IPS DF 6.9 (cell line): ENCODE measurements around the gene SDK1.
"Not testable (repeated sequence)": the region's sequence is repeated elsewhere in the genome, so short reads cannot be mapped to it uniquely, and the experiment has no call there.

ENCODE experiments used
- DNase-seq: peaks from one replicate; pipeline ENCODE4 v3.0.0-alpha.2; 2013; ENCODE audit warnings: low read depth, low spot score
- H3K27ac ChIP-seq: one replicate; pipeline ENCODE4 v1.5.1; 2013; ENCODE audit warnings: low read length, control low read depth
- H3K27me3 ChIP-seq: 2 replicates; pipeline ENCODE4 v1.6.1; 2013; ENCODE audit warnings: mild to moderate bottlenecking, low read length; ENCODE audit not compliant: control insufficient read depth, insufficient read depth
- H3K36me3 ChIP-seq: 2 replicates; pipeline ENCODE4 v1.6.1; 2013; ENCODE audit warnings: low read length; ENCODE audit not compliant: control insufficient read depth, insufficient read depth
- H3K4me1 ChIP-seq: 2 replicates; pipeline ENCODE4 v1.6.1; 2013; ENCODE audit warnings: low read length; ENCODE audit not compliant: control insufficient read depth, insufficient read depth
- H3K4me3 ChIP-seq: 2 replicates; pipeline ENCODE4 v1.5.1; 2013; ENCODE audit warnings: mild to moderate bottlenecking, low read length
- H3K9me3 ChIP-seq: 2 replicates; pipeline ENCODE4 v1.6.1; 2013; ENCODE audit warnings: low read length, inconsistent platforms; ENCODE audit not compliant: control insufficient read depth, insufficient read depth
- WGBS: extraction: QIAGEN DNeasy Blood & Tissue Kit; methylation state at CpG from one replicate; pipeline ENCODE4 v1.1.7; 2013; ENCODE audit warnings: mixed read lengths, missing lambda C conversion rate; ENCODE audit not compliant: insufficient read length, insufficient coverage; 5-methylcytosine and 5-hydroxymethylcytosine counted together

The SDK1 gene

DNA sequence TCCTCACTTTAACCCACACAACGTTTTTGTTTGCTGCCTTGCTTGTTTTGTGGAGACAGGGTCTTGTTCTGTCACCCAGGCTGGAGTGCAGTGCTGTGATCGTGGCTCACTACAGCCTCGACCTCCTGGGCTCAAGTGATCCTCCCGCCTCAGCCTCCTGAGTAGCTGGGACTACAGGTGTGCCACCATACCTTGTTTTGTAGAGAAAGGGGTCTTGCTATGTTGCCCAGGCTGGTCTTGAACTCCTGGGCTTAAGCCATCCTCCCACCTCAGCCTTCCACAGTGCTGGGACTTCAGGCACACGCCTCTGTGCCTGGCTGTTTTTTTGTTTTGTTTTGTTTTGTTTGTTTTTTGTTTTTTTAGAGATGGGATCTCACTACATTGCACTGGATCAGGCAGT lies 935.8 kb downstream of the SDK1 start:
- not testable (repeated sequence) for H3K27ac ChIP-seq, H3K27me3 ChIP-seq, H3K36me3 ChIP-seq, H3K4me3 ChIP-seq, H3K9me3 ChIP-seq, H3K4me1 ChIP-seq, DNase-seq
- WGBS, result no CpG with 5 or more reads among the region's 5 CpGs

DNA sequence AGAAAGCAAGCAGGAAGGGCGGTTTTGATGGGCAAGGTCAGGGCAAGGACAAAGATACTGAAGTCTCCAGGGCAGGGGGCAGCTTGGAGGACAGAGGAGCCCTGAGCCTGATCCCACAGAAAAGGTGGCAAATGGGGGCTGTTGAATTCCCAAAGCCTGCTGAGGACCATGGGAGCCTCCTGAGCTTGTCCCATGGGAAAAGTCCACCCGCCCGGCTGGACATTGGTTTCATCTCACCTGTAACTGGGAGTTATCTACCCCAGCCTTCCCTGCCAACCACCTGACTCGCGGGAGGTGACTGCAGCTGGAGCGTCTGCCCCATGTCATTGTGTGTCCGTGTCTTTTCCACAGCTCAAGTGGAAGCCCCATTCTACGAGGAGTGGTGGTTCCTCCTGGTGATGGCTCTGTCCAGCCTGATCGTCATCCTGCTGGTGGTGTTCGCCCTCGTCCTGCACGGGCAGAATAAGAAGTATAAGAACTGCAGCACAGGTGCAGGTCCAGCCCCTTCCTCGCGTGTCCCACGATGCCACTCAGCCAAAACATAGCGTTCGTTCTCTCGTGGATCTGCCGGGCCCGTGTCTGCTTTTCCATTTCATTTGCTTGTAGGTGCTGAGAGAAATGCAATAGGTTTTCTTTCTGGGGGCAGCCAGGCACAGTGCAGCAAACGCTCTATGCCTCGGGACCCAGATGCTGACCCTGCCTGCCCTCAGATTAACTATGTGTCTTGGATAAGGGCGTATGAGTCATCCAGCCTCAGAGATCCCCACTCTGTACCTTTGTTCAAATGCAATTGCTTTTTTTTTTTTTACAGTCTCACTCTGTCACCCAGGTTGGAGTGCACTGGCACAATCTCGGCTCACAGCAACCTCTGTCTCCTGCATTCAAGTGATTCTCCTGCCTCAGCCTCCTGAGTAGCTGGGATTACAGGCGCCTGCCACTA lies 936.5 kb downstream of the SDK1 start:
- no peaks in the 10 kb centered on the region for H3K27me3 ChIP-seq
- no peak overlapping the region for H3K27ac ChIP-seq
- no peaks in the 10 kb centered on the region for H3K9me3 ChIP-seq
- peaks cover 5% of the 10 kb centered on the region for H3K4me1 ChIP-seq
- H3K4me3 ChIP-seq, result no peak overlapping the region
- H3K36me3 ChIP-seq, result no peaks in the 10 kb centered on the region
- no peak for DNase-seq
- WGBS, result no CpG with 5 or more reads among the region's 25 CpGs

DNA sequence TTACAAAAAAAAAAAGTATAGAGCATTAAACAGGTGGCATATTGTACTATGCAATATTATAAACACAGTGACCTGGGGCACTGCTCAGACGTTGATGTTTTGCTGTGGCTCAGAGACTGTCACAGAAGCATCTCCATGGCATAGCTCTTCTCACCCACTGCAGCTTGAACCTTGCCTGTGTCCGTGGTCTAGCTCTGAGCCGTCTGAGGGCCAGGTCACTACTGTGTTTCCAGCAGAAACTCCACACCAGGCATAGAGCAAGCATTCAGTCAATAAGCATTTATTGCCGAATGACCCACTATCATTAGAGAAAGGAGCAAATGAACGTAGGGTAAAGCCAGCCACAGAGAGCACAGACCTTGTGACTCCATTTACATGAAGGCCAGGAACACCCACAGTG lies 937.8 kb downstream of the SDK1 start:
- no peaks in the 10 kb centered on the region for H3K9me3 ChIP-seq
- H3K4me3 ChIP-seq, result no peak overlapping the region
- WGBS, result no CpG with 5 or more reads among the region's 5 CpGs
- no peaks in the 10 kb centered on the region for H3K36me3 ChIP-seq
- H3K27ac ChIP-seq, result no peak overlapping the region
- H3K4me1 ChIP-seq, result peaks cover 5% of the 10 kb centered on the region
- DNase-seq, result no peak
- H3K27me3 ChIP-seq, result no peaks in the 10 kb centered on the region

DNA sequence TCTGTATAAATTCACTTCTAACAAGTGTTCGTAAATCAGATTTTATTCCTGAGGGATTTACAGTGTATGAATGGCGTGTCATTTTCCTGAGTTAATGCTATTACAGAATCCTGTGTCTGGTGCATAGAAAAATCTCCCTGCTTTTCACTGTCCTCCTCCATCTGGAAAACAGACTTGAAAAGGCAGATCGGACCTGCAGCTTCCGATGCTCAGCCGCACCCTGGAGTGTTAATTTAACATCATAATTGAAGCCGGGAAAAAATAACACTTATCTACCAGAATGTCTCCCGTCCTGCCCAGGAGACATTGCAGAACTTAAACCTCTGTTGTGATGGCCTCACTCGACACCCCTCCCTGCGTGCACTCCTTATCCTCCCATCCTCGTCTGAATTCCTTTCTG lies 939.0 kb downstream of the SDK1 start:
- Histone ChIP-seq H3K4me3 (no peak overlapping the region), H3K4me1 (peaks cover 5% of the 10 kb centered on the region), H3K27me3 (no peaks in the 10 kb centered on the region), H3K36me3 (no peaks in the 10 kb centered on the region), H3K9me3 (no peaks in the 10 kb centered on the region), H3K27ac (no peak overlapping the region)
- no CpG with 5 or more reads among the region's 10 CpGs for WGBS
- DNase-seq, result no peak

DNA sequence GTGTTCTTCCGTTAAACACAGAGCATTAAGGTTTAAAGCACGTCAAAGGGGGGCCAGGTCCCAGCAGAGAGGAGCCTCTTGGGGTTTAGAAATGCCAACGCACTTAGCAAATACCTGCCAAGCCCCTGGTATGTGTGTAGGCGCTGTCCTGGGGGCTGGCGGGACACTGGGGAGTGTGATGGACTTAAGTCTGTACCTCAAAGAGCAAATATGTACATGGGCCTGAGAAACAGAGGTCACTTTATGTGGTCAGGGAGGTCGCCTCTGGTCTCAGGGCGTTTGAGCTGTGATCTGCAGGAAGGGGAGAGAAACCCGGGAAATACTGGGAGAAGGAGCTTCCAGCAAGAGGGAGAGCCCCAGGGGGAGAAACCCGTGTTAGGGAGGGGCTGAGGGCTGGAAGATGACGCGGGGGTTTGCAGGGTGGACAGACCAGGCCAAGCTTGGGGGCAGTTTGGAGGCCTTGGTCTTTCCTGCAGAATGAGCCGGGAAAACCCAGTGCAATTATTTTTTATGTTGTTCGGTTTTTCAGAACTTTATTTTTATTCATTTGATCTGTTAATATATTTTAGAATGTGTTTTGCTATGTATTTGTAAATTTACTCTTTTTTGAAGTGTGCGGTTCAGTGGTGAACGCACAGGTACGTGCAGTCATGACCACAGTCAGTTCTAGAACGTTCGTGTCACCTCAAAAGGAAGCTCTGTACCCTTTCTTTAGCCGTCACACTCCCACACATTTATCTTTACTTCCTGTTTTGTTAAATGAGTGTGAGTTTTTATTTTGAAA lies 939.7 kb downstream of the SDK1 start:
- Histone ChIP-seq H3K27ac (no peak overlapping the region), H3K4me3 (no peak overlapping the region), H3K27me3 (no peaks in the 10 kb centered on the region), H3K36me3 (no peaks in the 10 kb centered on the region), H3K4me1 (peaks cover 6% of the 10 kb centered on the region), H3K9me3 (no peaks in the 10 kb centered on the region)
- WGBS, result no CpG with 5 or more reads among the region's 19 CpGs
- DNase-seq, result no peak

GRCh38 chr7:4241304-4241612 lies 940.2 kb downstream of the SDK1 start:
- Histone ChIP-seq H3K4me3 (no peak overlapping the region), H3K36me3 (no peaks in the 10 kb centered on the region), H3K9me3 (no peaks in the 10 kb centered on the region), H3K4me1 (peaks cover 6% of the 10 kb centered on the region), H3K27ac (no peak overlapping the region), H3K27me3 (no peaks in the 10 kb centered on the region)
- no CpG with 5 or more reads among the region's 6 CpGs for WGBS
- no peak for DNase-seq

- Histone ChIP-seq H3K27me3 (no peaks in the 10 kb centered on the region), H3K36me3 (no peaks in the 10 kb centered on the region), H3K9me3 (no peaks in the 10 kb centered on the region), H3K27ac (no peak overlapping the region), H3K4me3 (no peak overlapping the region), H3K4me1 (peaks cover 6% of the 10 kb centered on the region)
- DNase-seq, result no peak
- no CpG with 5 or more reads among the region's 12 CpGs for WGBS
Observed at GRCh38 chr7:4241791-4242190, 940.7 kb downstream of the SDK1 start.

GRCh38 chr7:4242706-4243105 lies 941.7 kb downstream of the SDK1 start:
- no peaks in the 10 kb centered on the region for H3K9me3 ChIP-seq
- DNase-seq, result no peak

GRCh38 chr7:4244041-4244440 lies 943.0 kb downstream of the SDK1 start:
- no CpG with 5 or more reads among the region's 4 CpGs for WGBS
- Histone ChIP-seq H3K27ac (no peak overlapping the region), H3K4me1 (peaks cover 6% of the 10 kb centered on the region), H3K4me3 (no peak overlapping the region), H3K9me3 (no peaks in the 10 kb centered on the region), H3K36me3 (no peaks in the 10 kb centered on the region), H3K27me3 (no peaks in the 10 kb centered on the region)
- no peak for DNase-seq

More at GRCh38 chr7:4242706-4243105, 941.7 kb downstream of the SDK1 start:
- Histone ChIP-seq H3K4me1 (peaks cover 6% of the 10 kb centered on the region), H3K4me3 (no peak overlapping the region), H3K27ac (no peak overlapping the region), H3K36me3 (no peaks in the 10 kb centered on the region), H3K27me3 (no peaks in the 10 kb centered on the region)
- WGBS, result no CpG with 5 or more reads among the region's 11 CpGs

GRCh38 chr7:4244635-4245034 lies 943.6 kb downstream of the SDK1 start:
- Histone ChIP-seq H3K9me3 (no peaks in the 10 kb centered on the region), H3K27ac (no peak overlapping the region), H3K27me3 (no peaks in the 10 kb centered on the region), H3K4me1 (peaks cover 6% of the 10 kb centered on the region), H3K4me3 (no peak overlapping the region), H3K36me3 (no peaks in the 10 kb centered on the region)
- WGBS, result no CpG with 5 or more reads among the region's 6 CpGs
- no peak for DNase-seq
